ENCODE results near the gene RSAD1. TPM values are rescaled to one million over a fixed set of nuclear protein-coding genes. Genes with fewer than 3 reads are reported as not detected.

Gene RSAD1
- polyA plus RNA-seq, 3 donors: 20.6 to 40.0 (median 21.2) TPM

GRCh38 chr17:50473901-50474300 is 4.8 kb upstream of the RSAD1 start:
- Histone ChIP-seq H3K4me1 (ENCODE audit: control insufficient read depth in 1 of 2, insufficient read depth in 2 of 2, low read length in 2 of 2) (peaks cover 10 to 16% of the 10 kb centered on the region in 2 donors), H3K9me3 (replicated peaks in 1 of 2; ENCODE audit: control insufficient read depth in 1 of 2, insufficient read depth in 1 of 2, low read length in 2 of 2) (no peaks in the 10 kb centered on the region), H3K9ac (ENCODE audit: insufficient read depth, low read length, poor library complexity, severe bottlenecking) (no peak overlapping the region), H2AFZ (ENCODE audit: insufficient read depth, low read depth, low read length, poor library complexity, severe bottlenecking) (no peak overlapping the region), H3K36me3 (replicated peaks in 1 of 2; ENCODE audit: control insufficient read depth in 1 of 2, insufficient read depth in 2 of 2, low read length in 2 of 2) (no peaks in the 10 kb centered on the region), H3K4me2 (replicated peaks; ENCODE audit: extremely low read depth, low read length, poor library complexity, severe bottlenecking) (no peak overlapping the region), H3K27ac (ENCODE audit: low read depth in 1 of 2, low read length in 2 of 2) (no peak overlapping the region), H3K4me3 (replicated peaks in 1 of 3; ENCODE audit: low read depth in 2 of 3, low read length in 3 of 3) (no peak overlapping the region), H4K20me1 (ENCODE audit: insufficient read depth, low read length) (no peaks in the 10 kb centered on the region), H3K79me2 (ENCODE audit: insufficient read depth, low read length) (no peaks in the 10 kb centered on the region), H3K27me3 (ENCODE audit: control insufficient read depth in 2 of 2, insufficient read depth in 2 of 2, low read length in 2 of 2) (peaks cover 5 to 28% of the 10 kb centered on the region in 2 donors)
- intact Hi-C loops (cut with micrococcal nuclease): no loop called here
- DNase-seq: peak in 1 of 3 donors; percentile 1
- TF ChIP-seq, protein P1, sequence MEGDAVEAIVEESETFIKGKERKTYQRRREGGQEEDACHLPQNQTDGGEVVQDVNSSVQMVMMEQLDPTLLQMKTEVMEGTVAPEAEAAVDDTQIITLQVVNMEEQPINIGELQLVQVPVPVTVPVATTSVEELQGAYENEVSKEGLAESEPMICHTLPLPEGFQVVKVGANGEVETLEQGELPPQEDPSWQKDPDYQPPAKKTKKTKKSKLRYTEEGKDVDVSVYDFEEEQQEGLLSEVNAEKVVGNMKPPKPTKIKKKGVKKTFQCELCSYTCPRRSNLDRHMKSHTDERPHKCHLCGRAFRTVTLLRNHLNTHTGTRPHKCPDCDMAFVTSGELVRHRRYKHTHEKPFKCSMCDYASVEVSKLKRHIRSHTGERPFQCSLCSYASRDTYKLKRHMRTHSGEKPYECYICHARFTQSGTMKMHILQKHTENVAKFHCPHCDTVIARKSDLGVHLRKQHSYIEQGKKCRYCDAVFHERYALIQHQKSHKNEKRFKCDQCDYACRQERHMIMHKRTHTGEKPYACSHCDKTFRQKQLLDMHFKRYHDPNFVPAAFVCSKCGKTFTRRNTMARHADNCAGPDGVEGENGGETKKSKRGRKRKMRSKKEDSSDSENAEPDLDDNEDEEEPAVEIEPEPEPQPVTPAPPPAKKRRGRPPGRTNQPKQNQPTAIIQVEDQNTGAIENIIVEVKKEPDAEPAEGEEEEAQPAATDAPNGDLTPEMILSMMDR (IDR thresholded peaks at IDR 0.05): no peak
- Mint-ChIP-seq H3K4me3 (no peak overlapping the region), H3K9me3 (peaks cover 0 to 4% (median 0%) of the 10 kb centered on the region in 7 donors), H3K27ac (no peak overlapping the region), H3K36me3 (peaks cover 3 to 15% of the 10 kb centered on the region in 2 donors), H3K4me1 (peaks cover 6% of the 10 kb centered on the region), H3K27me3 (ENCODE audit: low read depth in 3 of 3) (peaks cover 21 to 45% (median 40%) of the 10 kb centered on the region in 3 donors)
- WGBS (ENCODE audit: insufficient coverage): 94% methylated on average over 8 of the region's 11 CpGs

DNA sequence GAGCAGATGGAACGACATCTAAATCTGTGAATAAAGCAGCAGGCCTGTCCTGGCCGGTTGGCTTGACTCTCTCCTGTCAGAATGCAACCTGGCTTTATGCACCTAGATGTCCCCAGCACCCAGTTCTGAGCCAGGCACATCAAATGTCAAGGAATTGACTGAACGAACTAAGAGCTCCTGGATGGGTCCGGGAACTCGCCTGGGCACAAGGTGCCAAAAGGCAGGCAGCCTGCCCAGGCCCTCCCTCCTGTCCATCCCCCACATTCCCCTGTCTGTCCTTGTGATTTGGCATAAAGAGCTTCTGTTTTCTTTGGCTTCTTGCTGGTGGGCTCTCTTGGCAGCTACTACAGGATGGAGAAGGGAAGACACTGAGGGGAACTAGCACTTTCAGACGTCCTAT is 4.1 kb upstream of the RSAD1 start:
- Histone ChIP-seq H3K4me2 (replicated peaks; ENCODE audit: extremely low read depth, low read length, poor library complexity, severe bottlenecking) (no peak overlapping the region), H3K4me1 (ENCODE audit: control insufficient read depth in 1 of 2, insufficient read depth in 2 of 2, low read length in 2 of 2) (peaks cover 12 to 16% of the 10 kb centered on the region in 2 donors), H3K79me2 (ENCODE audit: insufficient read depth, low read length) (no peaks in the 10 kb centered on the region), H3K27ac (ENCODE audit: low read depth in 1 of 2, low read length in 2 of 2) (no peak overlapping the region), H3K27me3 (ENCODE audit: control insufficient read depth in 2 of 2, insufficient read depth in 2 of 2, low read length in 2 of 2) (peaks cover 1 to 21% of the 10 kb centered on the region in 2 donors), H4K20me1 (ENCODE audit: insufficient read depth, low read length) (peaks cover under 1% of the 10 kb centered on the region), H3K9ac (ENCODE audit: insufficient read depth, low read length, poor library complexity, severe bottlenecking) (no peak overlapping the region), H2AFZ (ENCODE audit: insufficient read depth, low read depth, low read length, poor library complexity, severe bottlenecking) (no peak overlapping the region), H3K36me3 (replicated peaks in 1 of 2; ENCODE audit: control insufficient read depth in 1 of 2, insufficient read depth in 2 of 2, low read length in 2 of 2) (no peaks in the 10 kb centered on the region), H3K4me3 (replicated peaks in 1 of 3; ENCODE audit: low read depth in 2 of 3, low read length in 3 of 3) (no peak overlapping the region), H3K9me3 (replicated peaks in 1 of 2; ENCODE audit: control insufficient read depth in 1 of 2, insufficient read depth in 1 of 2, low read length in 2 of 2) (no peaks in the 10 kb centered on the region)
- peaks cover 10% of the 10 kb centered on the region for H3K4me1 Mint-ChIP-seq
- H3K9me3 Mint-ChIP-seq: peaks cover 0 to 5% (median 0%) of the 10 kb centered on the region in 7 donors
- peaks cover 3 to 15% of the 10 kb centered on the region in 2 donors for H3K36me3 Mint-ChIP-seq
- WGBS (ENCODE audit: insufficient coverage): 90% methylated on average over 5 of the region's 6 CpGs
- H3K4me3 Mint-ChIP-seq: no peak overlapping the region
- DNase-seq: peak in 1 of 3 donors; percentile 1
- H3K27me3 Mint-ChIP-seq (ENCODE audit: low read depth in 3 of 3): peaks cover 15 to 39% (median 34%) of the 10 kb centered on the region in 3 donors
- no peak overlapping the region for H3K27ac Mint-ChIP-seq
- TF ChIP-seq, protein P1 (IDR thresholded peaks at IDR 0.05): no peak
- intact Hi-C loops (cut with micrococcal nuclease): no loop called here

Measured in CD14-positive monocyte (primary cell).